Measurements from ENCODE around the gene PAPLN. TPM values are rescaled to one million over a fixed set of nuclear protein-coding genes. Genes with fewer than 3 reads are reported as not detected.

PAPLN gene
- total RNA-seq, 1 donor from 2014 or later = 20.2 TPM

DNA sequence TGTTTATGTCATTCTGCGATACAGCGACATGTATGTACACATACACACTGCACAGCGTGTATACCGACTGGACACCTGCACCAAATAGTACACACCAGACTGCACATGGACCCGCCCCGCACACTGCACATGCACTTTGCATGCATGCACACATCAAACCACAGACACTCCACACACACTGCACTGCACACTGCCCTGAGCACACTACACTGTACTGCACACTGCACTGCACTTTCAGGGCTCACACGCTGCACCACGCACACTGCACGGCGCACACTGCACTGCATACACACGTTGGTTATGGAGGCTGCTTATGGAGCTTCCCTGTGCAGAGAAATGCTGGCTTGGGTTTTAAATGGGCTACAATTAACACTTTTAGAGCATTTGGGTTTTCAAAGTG, 1.6 kb downstream of the PAPLN start:
- Histone ChIP-seq H3K9me3 (no peaks in the 10 kb centered on the region), H3K4me3 (peak overlapping the region; percentile 43), H3K27me3 (peaks cover 14% of the 10 kb centered on the region), H3K4me1 (peaks cover 53% of the 10 kb centered on the region), H3K27ac (no peak overlapping the region), H3K36me3 (no peaks in the 10 kb centered on the region)
- DNase-seq = no peak
- TF ChIP-seq CTCF (IDR thresholded peaks at IDR 0.05) = no peak
- no peak for ATAC-seq
- intact Hi-C loops (cut with DNase I) = no loop called here

DNA sequence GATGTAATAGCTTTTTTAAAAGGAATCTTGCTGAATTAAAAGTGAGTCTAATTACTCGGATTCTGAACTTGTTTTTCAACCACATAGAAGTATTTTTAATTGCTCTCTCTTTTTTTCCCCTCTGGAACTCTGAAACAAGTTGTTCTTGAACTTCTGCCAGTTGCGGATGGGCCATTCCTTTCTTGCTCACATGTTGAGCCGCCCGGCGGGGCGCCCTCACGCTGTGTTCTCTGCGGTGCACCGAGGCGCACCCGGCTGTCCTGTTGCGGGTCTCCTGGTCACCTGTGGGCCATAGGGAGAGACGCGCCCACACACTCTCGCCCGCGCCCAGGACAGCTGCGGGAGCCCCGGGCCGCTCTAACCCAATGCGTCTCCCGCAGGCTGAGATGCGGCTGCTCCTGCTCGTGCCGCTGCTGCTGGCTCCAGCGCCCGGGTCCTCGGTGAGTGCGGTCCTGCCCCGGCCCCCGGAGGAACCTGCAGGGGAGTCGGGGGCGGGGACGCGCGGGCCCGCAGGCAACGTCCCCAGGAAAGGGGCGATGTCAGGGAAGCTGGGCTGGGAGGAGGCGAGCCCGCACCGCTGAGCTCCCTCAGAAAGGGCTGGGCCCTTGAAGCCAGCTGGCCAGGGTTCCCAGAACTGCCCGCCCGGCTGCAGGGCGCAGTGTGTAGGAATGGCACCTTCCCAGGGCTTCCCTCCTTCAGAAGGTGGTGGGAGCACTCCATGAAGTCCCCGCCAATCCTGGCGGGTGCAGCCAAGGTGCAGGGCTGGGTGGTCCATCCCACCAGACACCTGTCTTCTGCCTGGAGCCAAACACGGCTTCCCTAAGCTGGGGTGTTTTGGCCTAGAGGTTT, 2.3 kb downstream of the PAPLN start:
- Histone ChIP-seq H3K27me3 (peaks cover 14% of the 10 kb centered on the region), H3K4me1 (peaks cover 53% of the 10 kb centered on the region), H3K27ac (no peak overlapping the region), H3K9me3 (no peaks in the 10 kb centered on the region), H3K36me3 (no peaks in the 10 kb centered on the region), H3K4me3 (peak overlapping the region; percentile 43)
- TF ChIP-seq CTCF (IDR thresholded peaks at IDR 0.05) = no peak
- ATAC-seq = peak; percentile 9
- intact Hi-C loops (cut with DNase I) = no loop called here
- no peak for DNase-seq

DNA sequence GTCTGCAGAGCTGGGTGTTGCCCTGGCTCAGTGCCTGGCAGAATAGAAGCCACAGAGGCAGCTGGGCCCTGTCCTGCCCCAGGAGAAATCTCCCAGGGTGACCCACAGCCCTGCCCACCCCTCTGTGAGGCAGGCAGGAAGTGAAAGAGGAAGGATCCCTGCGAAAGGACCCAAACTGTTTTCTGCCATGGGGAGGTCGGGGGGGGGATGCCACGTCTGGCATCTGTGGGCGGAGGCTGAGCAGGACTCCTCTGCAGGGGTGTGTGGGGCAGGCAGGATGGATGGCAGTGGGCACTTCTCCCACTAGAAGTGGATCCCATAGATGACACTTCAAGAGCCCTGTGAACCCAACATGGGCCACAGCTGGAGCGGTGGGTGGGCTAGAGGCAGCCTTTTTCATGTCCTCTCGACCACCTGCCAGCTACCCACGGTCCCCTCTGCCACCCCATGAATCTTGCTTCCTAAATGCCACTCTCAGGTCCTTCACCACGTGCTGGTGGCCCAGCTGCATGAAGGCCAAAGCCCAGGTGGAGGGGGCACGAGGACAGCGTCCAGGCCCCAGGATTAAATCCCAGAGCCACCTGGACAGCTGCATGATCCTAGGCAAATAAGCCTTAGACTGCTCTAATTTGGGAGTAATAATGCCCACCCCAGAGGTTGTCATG, 3.6 kb downstream of the PAPLN start:
- Histone ChIP-seq H3K27ac (no peak overlapping the region), H3K4me3 (no peak overlapping the region), H3K9me3 (no peaks in the 10 kb centered on the region), H3K4me1 (peaks cover 59% of the 10 kb centered on the region), H3K27me3 (peaks cover 14% of the 10 kb centered on the region), H3K36me3 (no peaks in the 10 kb centered on the region)
- ATAC-seq = peak; percentile 48
- no peak for DNase-seq
- intact Hi-C loops (cut with DNase I) = no loop called here
- TF ChIP-seq CTCF (IDR thresholded peaks at IDR 0.05) = no peak

GRCh38 chr14:73241481-73242165, 4.3 kb downstream of the PAPLN start:
- intact Hi-C loops (cut with DNase I) = no loop called here
- H3K27ac ChIP-seq = no peak overlapping the region
- H3K36me3 ChIP-seq = no peaks in the 10 kb centered on the region
- no peak for TF ChIP-seq CTCF (IDR thresholded peaks at IDR 0.05)
- H3K27me3 ChIP-seq = peaks cover 14% of the 10 kb centered on the region
- ATAC-seq = no peak
- H3K4me3 ChIP-seq = no peak overlapping the region
- H3K9me3 ChIP-seq = no peaks in the 10 kb centered on the region
- no peak for DNase-seq
- peaks cover 65% of the 10 kb centered on the region for H3K4me1 ChIP-seq

GRCh38 chr14:73242357-73242901, 5.1 kb downstream of the PAPLN start:
- no peak for DNase-seq
- H3K36me3 ChIP-seq = no peaks in the 10 kb centered on the region
- H3K27ac ChIP-seq = no peak overlapping the region
- no peak for TF ChIP-seq CTCF (IDR thresholded peaks at IDR 0.05)
- no peak for ATAC-seq
- H3K9me3 ChIP-seq = no peaks in the 10 kb centered on the region
- intact Hi-C loops (cut with DNase I) = no loop called here
- peaks cover 61% of the 10 kb centered on the region for H3K4me1 ChIP-seq
- H3K27me3 ChIP-seq = peaks cover 12% of the 10 kb centered on the region
- H3K4me3 ChIP-seq = peak overlapping the region; percentile 8
